HepG2 (cell line): ENCODE results near the gene WDR27. TPM values are rescaled to one million over a fixed set of nuclear protein-coding genes. Genes with fewer than 3 reads are reported as not detected.

Experiments used
- ATAC-seq: fragments of 200-7000 bp; cut with Tn5 transposase; 3 replicates; pipeline ENCODE4 v1.9.1; 2020; ENCODE audit warnings: mild to moderate bottlenecking, moderate library complexity
- BruUV-seq: library from RNA; stranded (reverse); fragments of 400-500 nt; replicated peaks from 2 replicates; lab custom pipeline; 2021; lab: Mats Ljungman, UMichigan
- CTCF ChIA-PET: fragments of 300-600 bp; formaldehyde crosslinking; extraction: SDS; loops from one replicate; lab custom pipeline; 2021; ENCODE audit warnings: low total read pairs, inconsistent platforms, low intra/inter-chr PET ratio; lab: Yijun Ruan, JAX
- POLR2A ChIA-PET: fragments of 350-600 bp; sonication (Branson Sonifier 250); formaldehyde crosslinking; loops from one replicate; lab custom pipeline; 2020; ENCODE audit warnings: antibody characterized with exemption, inconsistent platforms; lab: Yijun Ruan, JAX
- DNase-seq: peaks from one replicate; pipeline ENCODE4 v3.0.0-alpha.2; 2015; ENCODE audit warnings: low spot score
- FAIRE-seq: peaks from 3 replicates; lab custom pipeline; 2011; peaks lifted over from hg19 to GRCh38; lab: Jason Lieb, UNC
- H2AFZ ChIP-seq: one replicate; pipeline ENCODE4 v1.6.1; 2011; ENCODE audit warnings: low read length, inconsistent platforms
- H3K27ac ChIP-seq: fragments of 300-600 bp; 3 replicates; pipeline ENCODE4 v1.8.0; 2011; ENCODE audit warnings: mixed run types, mild to moderate bottlenecking, mixed read lengths, low read length, inconsistent platforms; ENCODE audit not compliant: insufficient read depth; ENCODE audit errors: extremely low read length
- H3K27me3 ChIP-seq, 2 experiments: fragments of 200-600 bp in 1 of 2; 2 replicates in 1 of 2; 3 replicates in 1 of 2; pipeline versions ENCODE4 v1.6.0 to v1.8.0; 2011; ENCODE audit warnings: low read length in 2 of 2, mild to moderate bottlenecking in 2 of 2, moderate library complexity in 2 of 2, inconsistent platforms in 1 of 2; ENCODE audit not compliant: insufficient read depth in 2 of 2, control insufficient read depth in 1 of 2
- H3K36me3 ChIP-seq, 2 experiments: fragments of 200-600 bp in 1 of 2; replicated peaks in 1 of 2; 2 replicates in 1 of 2; 3 replicates in 1 of 2; pipeline versions ENCODE4 v1.5.1 to v1.8.0; 2011; ENCODE audit warnings: low read length in 2 of 2, inconsistent platforms in 1 of 2; ENCODE audit not compliant: insufficient read depth in 2 of 2, control insufficient read depth in 1 of 2
- H3K4me1 ChIP-seq: 2 replicates; pipeline ENCODE4 v1.5.1; 2012; ENCODE audit warnings: low read length, inconsistent platforms; ENCODE audit not compliant: insufficient read depth
- H3K4me2 ChIP-seq: 2 replicates; pipeline ENCODE4 v1.6.0; 2011; ENCODE audit warnings: low read depth, low read length, inconsistent platforms
- H3K4me3 ChIP-seq, 3 experiments: fragments of 200-600 bp in 1 of 3; sonication (generic), shearing (Covaris generic) in 1 of 3; replicated peaks in 1 of 3; 2 replicates each; pipeline ENCODE4 v1.5.1; 2011 to 2016; ENCODE audit warnings: low read length in 3 of 3, inconsistent platforms in 2 of 3, low read depth in 2 of 3, mild to moderate bottlenecking in 2 of 3, control low read depth in 1 of 3, mixed read lengths in 1 of 3; ENCODE audit not compliant: insufficient read depth in 1 of 3
- H3K79me2 ChIP-seq: one replicate; pipeline ENCODE4 v1.6.1; 2011; ENCODE audit warnings: low read length, inconsistent platforms; ENCODE audit not compliant: insufficient read depth
- H3K9ac ChIP-seq: 2 replicates; pipeline ENCODE4 v1.6.0; 2011; ENCODE audit warnings: mild to moderate bottlenecking, low read depth, low read length, inconsistent platforms; ENCODE audit not compliant: insufficient read depth
- H3K9me3 ChIP-seq: 2 replicates; pipeline ENCODE4 v1.5.1; 2012; ENCODE audit warnings: mild to moderate bottlenecking, low read length
- H4K20me1 ChIP-seq: 2 replicates; pipeline ENCODE4 v1.6.0; 2011; ENCODE audit warnings: inconsistent platforms, mild to moderate bottlenecking, low read length, moderate library complexity; ENCODE audit not compliant: insufficient read depth
- AGO2 ChIP-seq: fragments of 200-400 bp; formaldehyde crosslinking; optimal IDR thresholded peaks from 2 replicates; pipeline ENCODE3; 2017; ENCODE audit warnings: mild to moderate bottlenecking, low read depth, low read length, moderate library complexity
- ERF ChIP-seq: IDR thresholded peaks from 2 replicates; pipeline ENCODE4 v1.6.1; 2018; ENCODE audit warnings: missing biosample characterization, missing genetic modification reagents
- HDAC2 ChIP-seq: sonication (generic); formaldehyde crosslinking; IDR thresholded peaks from 2 replicates; pipeline ENCODE4 v1.4.0; 2020; ENCODE audit warnings: missing genetic modification reagents
- PRPF4 ChIP-seq: fragments of 200-400 bp; formaldehyde crosslinking; IDR thresholded peaks from 2 replicates; pipeline ENCODE4 v1.6.1; 2016; ENCODE audit warnings: low read length, low read depth; ENCODE audit not compliant: poor library complexity, severe bottlenecking
- SRSF9 ChIP-seq: fragments of 200-400 bp; formaldehyde crosslinking; IDR thresholded peaks from 2 replicates; pipeline ENCODE4 v1.6.1; 2018; ENCODE audit warnings: borderline replicate concordance, mild to moderate bottlenecking, low read depth, low read length; ENCODE audit not compliant: insufficient read depth, poor library complexity, severe bottlenecking
- TAF15 ChIP-seq: fragments of 200-400 bp; formaldehyde crosslinking; IDR thresholded peaks from one replicate; pipeline ENCODE4 v1.6.1; 2018; ENCODE audit warnings: mild to moderate bottlenecking, low read depth, low read length; ENCODE audit not compliant: poor library complexity, severe bottlenecking
- TP53 ChIP-seq: sonication (generic); formaldehyde crosslinking; conservative IDR thresholded peaks from 2 replicates; pipeline ENCODE4 v1.4.0; 2020; ENCODE audit warnings: missing genetic modification reagents
- ZNF749 ChIP-seq: sonication (generic); formaldehyde crosslinking; IDR thresholded peaks from 2 replicates; pipeline ENCODE4 v1.8.0; 2022; ENCODE audit warnings: mild to moderate bottlenecking, missing genetic modification reagents, moderate library complexity, borderline replicate concordance
- WGBS: methylation state at CpG from one replicate; pipeline ENCODE4 v1.1.6; 2017; ENCODE audit warnings: low lambda C conversion rate; 5-methylcytosine and 5-hydroxymethylcytosine counted together
- in situ Hi-C: cut with HindIII; loops from 2 replicates; pipeline ENCODE4 v1.10.0; 2017; ENCODE audit warnings: low pct_unique_long_range_greater_than_20kb; ENCODE audit not compliant: extremely low pct_ligation_motif_present
- intact Hi-C: fragments of 100-400 bp; cut with micrococcal nuclease; formaldehyde crosslinking; loops from one replicate; pipeline ENCODE4 v1.10.0; 2022; ENCODE audit not compliant: unreplicated experiment
- polyA plus RNA-seq, 8 experiments: library from polyadenylated mRNA; depleted of rRNA in 3 of 8; stranded (reverse) in 7 of 8; unstranded in 1 of 8; fragments of >200 nt; fragmentation: Illumina TruSeq in 4 of 8; extraction: Trizol in 4 of 8; gene quantifications; 2 replicates each; pipeline versions ENCODE4 v1.2.1 to v1.2.3, GENCODE V29; 2011 to 2016; ENCODE audit warnings: low read depth in 4 of 8, missing spikeins in 1 of 8, mixed read lengths in 1 of 8; ENCODE audit not compliant: insufficient read depth in 1 of 8
- total RNA-seq, 5 experiments: library from RNA; depleted of rRNA; stranded (reverse); fragments of >200 nt; fragmentation: Illumina TruSeq; extraction: Trizol; gene quantifications; 2 replicates each; pipeline ENCODE4 v1.2.3, GENCODE V29; 2016; ENCODE audit warnings: low read depth in 1 of 5
- TF ChIP-seq, protein P1 (sequence below): fragments of 450-650 bp; IDR thresholded peaks from 2 replicates; pipeline ENCODE4 v1.6.1; 2017; ENCODE audit warnings: mild to moderate bottlenecking
- TF ChIP-seq, protein P2 (sequence below): sonication (generic); formaldehyde crosslinking; IDR thresholded peaks from 2 replicates; pipeline ENCODE4 v1.4.0; 2020; ENCODE audit warnings: missing genetic modification reagents
- TF ChIP-seq, protein P3 (sequence below): sonication (generic); formaldehyde crosslinking; IDR thresholded peaks from 2 replicates; pipeline ENCODE4 v1.5.0; 2020; ENCODE audit warnings: mild to moderate bottlenecking, missing genetic modification reagents

Gene WDR27
- total and polyA plus RNA-seq, 2 of the 13 experiments (the other 11 are each of a cell fraction or from before 2014, with no cell fraction given), result 34.1 to 80.3 TPM

DNA sequence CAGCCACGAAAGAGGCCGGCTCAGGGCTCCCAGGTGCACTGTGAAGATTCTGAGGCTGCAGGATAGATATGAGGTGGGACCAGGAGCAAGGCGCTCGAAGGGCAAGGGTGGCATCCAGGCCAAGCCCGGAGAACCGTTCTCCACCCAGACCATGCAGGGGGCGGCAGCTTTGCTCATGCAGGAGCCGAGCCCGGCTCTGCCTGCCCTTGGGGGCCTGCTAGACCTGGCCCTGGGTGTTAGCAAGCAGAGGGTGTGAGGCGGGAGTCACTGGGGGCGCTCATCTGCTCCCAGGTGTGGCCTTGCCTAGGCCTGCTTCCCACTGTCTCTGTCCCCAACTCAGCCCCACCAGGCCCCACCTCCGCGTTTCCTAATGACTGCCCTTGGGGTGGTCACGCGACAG, 59.4 kb downstream of the WDR27 start:
- no peaks in the 10 kb centered on the region for H3K79me2 ChIP-seq
- H3K4me1 ChIP-seq, result no peaks in the 10 kb centered on the region
- ATAC-seq (no peak), DNase-seq (no peak), FAIRE-seq (no peak)
- WGBS, result 93% methylated on average over 15 of the region's 15 CpGs
- in situ Hi-C loops (no loop called here), intact Hi-C loops (no loop called here)
- TF ChIP-seq, protein P1, sequence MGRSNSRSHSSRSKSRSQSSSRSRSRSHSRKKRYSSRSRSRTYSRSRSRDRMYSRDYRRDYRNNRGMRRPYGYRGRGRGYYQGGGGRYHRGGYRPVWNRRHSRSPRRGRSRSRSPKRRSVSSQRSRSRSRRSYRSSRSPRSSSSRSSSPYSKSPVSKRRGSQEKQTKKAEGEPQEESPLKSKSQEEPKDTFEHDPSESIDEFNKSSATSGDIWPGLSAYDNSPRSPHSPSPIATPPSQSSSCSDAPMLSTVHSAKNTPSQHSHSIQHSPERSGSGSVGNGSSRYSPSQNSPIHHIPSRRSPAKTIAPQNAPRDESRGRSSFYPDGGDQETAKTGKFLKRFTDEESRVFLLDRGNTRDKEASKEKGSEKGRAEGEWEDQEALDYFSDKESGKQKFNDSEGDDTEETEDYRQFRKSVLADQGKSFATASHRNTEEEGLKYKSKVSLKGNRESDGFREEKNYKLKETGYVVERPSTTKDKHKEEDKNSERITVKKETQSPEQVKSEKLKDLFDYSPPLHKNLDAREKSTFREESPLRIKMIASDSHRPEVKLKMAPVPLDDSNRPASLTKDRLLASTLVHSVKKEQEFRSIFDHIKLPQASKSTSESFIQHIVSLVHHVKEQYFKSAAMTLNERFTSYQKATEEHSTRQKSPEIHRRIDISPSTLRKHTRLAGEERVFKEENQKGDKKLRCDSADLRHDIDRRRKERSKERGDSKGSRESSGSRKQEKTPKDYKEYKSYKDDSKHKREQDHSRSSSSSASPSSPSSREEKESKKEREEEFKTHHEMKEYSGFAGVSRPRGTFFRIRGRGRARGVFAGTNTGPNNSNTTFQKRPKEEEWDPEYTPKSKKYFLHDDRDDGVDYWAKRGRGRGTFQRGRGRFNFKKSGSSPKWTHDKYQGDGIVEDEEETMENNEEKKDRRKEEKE, result no peak
- TF ChIP-seq AGO2, result peak; percentile 49
- H2AFZ ChIP-seq, result no peak overlapping the region
- H3K9ac ChIP-seq, result no peak overlapping the region
- no peak overlapping the region for H3K27ac ChIP-seq
- POLR2A ChIA-PET, result no interaction called here
- no peak overlapping the region for H3K4me3 ChIP-seq
- no peak overlapping the region for H3K4me2 ChIP-seq
- CTCF ChIA-PET, result no interaction called here
- peaks cover 4 to 5% of the 10 kb centered on the region in 2 experiments for H3K36me3 ChIP-seq
- H3K27me3 ChIP-seq, result no peaks in the 10 kb centered on the region
- no TSS peak for BruUV-seq
- no peaks in the 10 kb centered on the region for H4K20me1 ChIP-seq
- no peaks in the 10 kb centered on the region for H3K9me3 ChIP-seq

DNA sequence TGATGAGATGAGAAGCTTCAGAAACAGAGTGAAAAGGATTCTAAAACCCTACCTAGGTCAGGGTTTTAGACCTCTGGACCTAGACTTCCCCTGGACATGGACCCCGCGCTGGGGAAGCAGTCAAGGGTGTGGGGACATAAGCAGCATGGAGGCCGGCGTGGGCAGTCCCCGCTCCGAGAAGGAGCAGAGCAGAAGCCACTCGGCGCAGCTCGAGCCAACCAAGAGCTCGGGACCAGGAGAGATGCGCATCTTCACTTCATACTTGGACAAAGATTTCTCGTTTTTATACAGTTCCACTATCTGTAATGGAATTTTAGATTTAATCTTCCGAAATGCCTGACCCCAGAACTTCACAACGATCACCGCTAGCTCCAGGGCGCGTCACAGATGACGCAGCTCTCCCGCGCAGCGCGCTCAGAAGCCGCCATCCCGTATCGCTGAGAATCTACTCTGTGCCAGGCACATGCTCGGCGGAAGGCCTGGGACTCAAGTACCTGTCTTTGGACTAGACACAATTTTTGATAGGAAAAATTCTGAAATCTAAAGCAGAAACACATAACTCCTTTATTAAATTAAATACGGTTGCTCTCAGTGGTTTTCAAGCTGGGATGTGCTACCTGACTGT, 60.3 kb downstream of the WDR27 start:
- Histone ChIP-seq H3K27me3 (no peaks in the 10 kb centered on the region), H3K27ac (no peak overlapping the region), H3K36me3 (peaks cover 6% of the 10 kb centered on the region in 2 experiments), H2AFZ (no peak overlapping the region), H3K9me3 (no peaks in the 10 kb centered on the region), H3K4me3 (no peak overlapping the region), H3K4me1 (no peaks in the 10 kb centered on the region), H3K79me2 (no peaks in the 10 kb centered on the region), H3K4me2 (no peak overlapping the region), H3K9ac (no peak overlapping the region), H4K20me1 (no peaks in the 10 kb centered on the region)
- no TSS peak for BruUV-seq
- FAIRE-seq (no peak), ATAC-seq (no peak), DNase-seq (no peak)
- intact Hi-C loops (no loop called here), in situ Hi-C loops (no loop called here)
- POLR2A ChIA-PET, result no interaction called here
- CTCF ChIA-PET, result no interaction called here
- 96% methylated on average over 28 of the region's 28 CpGs for WGBS
- TF ChIP-seq PRPF4 (no peak), ERF (CRISPR knock-in tag) (no peak), HDAC2 (CRISPR knock-in tag) (no peak), ZNF749 (CRISPR knock-in tag) (no peak), TP53 (no peak), TAF15 (no peak), SRSF9 (no peak)
- TF ChIP-seq, protein P2, sequence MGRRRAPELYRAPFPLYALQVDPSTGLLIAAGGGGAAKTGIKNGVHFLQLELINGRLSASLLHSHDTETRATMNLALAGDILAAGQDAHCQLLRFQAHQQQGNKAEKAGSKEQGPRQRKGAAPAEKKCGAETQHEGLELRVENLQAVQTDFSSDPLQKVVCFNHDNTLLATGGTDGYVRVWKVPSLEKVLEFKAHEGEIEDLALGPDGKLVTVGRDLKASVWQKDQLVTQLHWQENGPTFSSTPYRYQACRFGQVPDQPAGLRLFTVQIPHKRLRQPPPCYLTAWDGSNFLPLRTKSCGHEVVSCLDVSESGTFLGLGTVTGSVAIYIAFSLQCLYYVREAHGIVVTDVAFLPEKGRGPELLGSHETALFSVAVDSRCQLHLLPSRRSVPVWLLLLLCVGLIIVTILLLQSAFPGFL (CRISPR knock-in tag), result no peak
- TF ChIP-seq, protein P3, sequence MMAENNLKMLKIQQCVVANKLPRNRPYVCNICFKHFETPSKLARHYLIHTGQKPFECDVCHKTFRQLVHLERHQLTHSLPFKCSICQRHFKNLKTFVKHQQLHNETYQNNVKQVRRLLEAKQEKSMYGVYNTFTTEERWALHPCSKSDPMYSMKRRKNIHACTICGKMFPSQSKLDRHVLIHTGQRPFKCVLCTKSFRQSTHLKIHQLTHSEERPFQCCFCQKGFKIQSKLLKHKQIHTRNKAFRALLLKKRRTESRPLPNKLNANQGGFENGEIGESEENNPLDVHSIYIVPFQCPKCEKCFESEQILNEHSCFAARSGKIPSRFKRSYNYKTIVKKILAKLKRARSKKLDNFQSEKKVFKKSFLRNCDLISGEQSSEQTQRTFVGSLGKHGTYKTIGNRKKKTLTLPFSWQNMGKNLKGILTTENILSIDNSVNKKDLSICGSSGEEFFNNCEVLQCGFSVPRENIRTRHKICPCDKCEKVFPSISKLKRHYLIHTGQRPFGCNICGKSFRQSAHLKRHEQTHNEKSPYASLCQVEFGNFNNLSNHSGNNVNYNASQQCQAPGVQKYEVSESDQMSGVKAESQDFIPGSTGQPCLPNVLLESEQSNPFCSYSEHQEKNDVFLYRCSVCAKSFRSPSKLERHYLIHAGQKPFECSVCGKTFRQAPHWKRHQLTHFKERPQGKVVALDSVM (CRISPR knock-in tag), result no peak
